HL-60 (cell line): ENCODE data around the gene MGAT4A.
A peak's percentile ranks its signal among the peaks of the same experiment; 100 is the strongest.

Experiments used
- DNase-seq, 2 experiments: peaks; one replicate each; pipeline ENCODE4 v3.0.0-alpha.2; 2010 to 2020; ENCODE audit warnings: low read depth in 1 of 2, low spot score in 1 of 2
- H3K27ac ChIP-seq: fragments of 250-450 bp; sonication (Bioruptor Pico); replicated peaks from 2 replicates; pipeline ENCODE4 v1.5.1; 2020; ENCODE audit warnings: mild to moderate bottlenecking, moderate library complexity
- H3K27me3 ChIP-seq: fragments of 250-450 bp; sonication (Bioruptor Pico); 2 replicates; pipeline ENCODE4 v1.5.1; 2021; ENCODE audit warnings: mild to moderate bottlenecking, moderate library complexity; ENCODE audit not compliant: insufficient read depth, poor library complexity, severe bottlenecking
- H3K4me3 ChIP-seq: replicated peaks from 2 replicates; pipeline ENCODE4 v1.5.1; 2011; ENCODE audit warnings: mild to moderate bottlenecking, control low read depth, low read length; ENCODE audit not compliant: insufficient read depth
- GABPA ChIP-seq: IDR thresholded peaks from 2 replicates; pipeline ENCODE4 v1.6.1; 2012; ENCODE audit warnings: low read depth
- POLR2AphosphoS5 ChIP-seq: IDR thresholded peaks from 2 replicates; pipeline ENCODE4 v1.6.1; 2012; ENCODE audit warnings: low read depth
- SPI1 ChIP-seq: IDR thresholded peaks from 2 replicates; pipeline ENCODE4 v1.6.1; 2012; ENCODE audit warnings: low read depth, mild to moderate bottlenecking, borderline replicate concordance
- TF ChIP-seq, protein P1 (sequence below): IDR thresholded peaks from 2 replicates; pipeline ENCODE4 v1.6.1; 2012; ENCODE audit warnings: low read depth; ENCODE audit not compliant: insufficient replicate concordance
- TF ChIP-seq, protein P2 (sequence below): IDR thresholded peaks from one replicate; pipeline ENCODE4 v1.5.1; 2011; ENCODE audit warnings: low read length, control low read depth, inconsistent platforms; ENCODE audit not compliant: insufficient read depth

The MGAT4A gene

DNA sequence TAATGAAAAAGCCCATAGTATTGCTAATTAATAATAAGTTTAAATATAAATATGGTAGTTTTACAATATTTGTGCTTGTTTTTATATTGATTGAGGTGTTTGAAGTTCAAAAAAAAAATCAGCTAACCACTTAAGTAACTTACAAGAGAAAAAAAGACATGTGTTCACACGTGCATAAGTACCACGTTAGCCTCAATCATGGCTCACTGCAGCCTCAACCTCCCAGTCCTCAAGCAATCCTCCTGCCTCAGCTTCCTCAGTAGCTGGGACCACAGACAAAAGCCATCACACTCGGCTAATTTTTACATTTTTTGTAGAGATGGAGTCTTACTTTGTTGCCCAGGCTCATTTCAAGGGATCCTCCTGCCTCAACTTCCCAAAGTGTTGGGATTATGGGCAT lies 19.4 kb downstream of the MGAT4A start:
- no peak for DNase-seq
- no peak overlapping the region for H3K27ac ChIP-seq
- no peaks in the 10 kb centered on the region for H3K27me3 ChIP-seq
- TF ChIP-seq POLR2AphosphoS5 (no peak), GABPA (no peak)
- no peak overlapping the region for H3K4me3 ChIP-seq

DNA sequence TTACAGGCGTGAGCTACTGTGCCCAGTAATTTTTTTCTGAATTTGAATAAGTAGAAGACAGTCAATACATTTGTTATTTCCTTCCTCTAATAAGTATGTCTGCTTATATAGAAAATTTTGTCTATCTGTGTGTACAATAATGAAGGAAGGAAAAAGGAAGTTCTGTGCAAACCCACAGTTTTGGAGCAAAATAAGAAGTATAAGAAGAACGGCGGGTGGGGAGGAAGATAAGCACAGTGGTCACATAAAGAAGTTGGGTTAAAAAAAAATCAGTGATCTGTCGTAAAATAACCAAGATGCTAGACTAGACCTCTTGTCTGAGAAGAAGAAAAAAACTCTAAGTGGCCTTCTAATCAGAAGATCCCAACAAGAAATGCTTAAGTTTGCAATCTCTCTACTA lies 20.2 kb downstream of the MGAT4A start:
- DNase-seq: peak in 1 of 2 experiments; percentile 64
- H3K27ac ChIP-seq: peak overlapping the region; percentile 32
- TF ChIP-seq SPI1 (0 out of 2 replicates have a peak, but pooled peaks have one; percentile 3), POLR2AphosphoS5 (no peak)
- TF ChIP-seq, protein P1, sequence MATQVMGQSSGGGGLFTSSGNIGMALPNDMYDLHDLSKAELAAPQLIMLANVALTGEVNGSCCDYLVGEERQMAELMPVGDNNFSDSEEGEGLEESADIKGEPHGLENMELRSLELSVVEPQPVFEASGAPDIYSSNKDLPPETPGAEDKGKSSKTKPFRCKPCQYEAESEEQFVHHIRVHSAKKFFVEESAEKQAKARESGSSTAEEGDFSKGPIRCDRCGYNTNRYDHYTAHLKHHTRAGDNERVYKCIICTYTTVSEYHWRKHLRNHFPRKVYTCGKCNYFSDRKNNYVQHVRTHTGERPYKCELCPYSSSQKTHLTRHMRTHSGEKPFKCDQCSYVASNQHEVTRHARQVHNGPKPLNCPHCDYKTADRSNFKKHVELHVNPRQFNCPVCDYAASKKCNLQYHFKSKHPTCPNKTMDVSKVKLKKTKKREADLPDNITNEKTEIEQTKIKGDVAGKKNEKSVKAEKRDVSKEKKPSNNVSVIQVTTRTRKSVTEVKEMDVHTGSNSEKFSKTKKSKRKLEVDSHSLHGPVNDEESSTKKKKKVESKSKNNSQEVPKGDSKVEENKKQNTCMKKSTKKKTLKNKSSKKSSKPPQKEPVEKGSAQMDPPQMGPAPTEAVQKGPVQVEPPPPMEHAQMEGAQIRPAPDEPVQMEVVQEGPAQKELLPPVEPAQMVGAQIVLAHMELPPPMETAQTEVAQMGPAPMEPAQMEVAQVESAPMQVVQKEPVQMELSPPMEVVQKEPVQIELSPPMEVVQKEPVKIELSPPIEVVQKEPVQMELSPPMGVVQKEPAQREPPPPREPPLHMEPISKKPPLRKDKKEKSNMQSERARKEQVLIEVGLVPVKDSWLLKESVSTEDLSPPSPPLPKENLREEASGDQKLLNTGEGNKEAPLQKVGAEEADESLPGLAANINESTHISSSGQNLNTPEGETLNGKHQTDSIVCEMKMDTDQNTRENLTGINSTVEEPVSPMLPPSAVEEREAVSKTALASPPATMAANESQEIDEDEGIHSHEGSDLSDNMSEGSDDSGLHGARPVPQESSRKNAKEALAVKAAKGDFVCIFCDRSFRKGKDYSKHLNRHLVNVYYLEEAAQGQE: no peak
- no peaks in the 10 kb centered on the region for H3K27me3 ChIP-seq
- no peak overlapping the region for H3K4me3 ChIP-seq

DNA sequence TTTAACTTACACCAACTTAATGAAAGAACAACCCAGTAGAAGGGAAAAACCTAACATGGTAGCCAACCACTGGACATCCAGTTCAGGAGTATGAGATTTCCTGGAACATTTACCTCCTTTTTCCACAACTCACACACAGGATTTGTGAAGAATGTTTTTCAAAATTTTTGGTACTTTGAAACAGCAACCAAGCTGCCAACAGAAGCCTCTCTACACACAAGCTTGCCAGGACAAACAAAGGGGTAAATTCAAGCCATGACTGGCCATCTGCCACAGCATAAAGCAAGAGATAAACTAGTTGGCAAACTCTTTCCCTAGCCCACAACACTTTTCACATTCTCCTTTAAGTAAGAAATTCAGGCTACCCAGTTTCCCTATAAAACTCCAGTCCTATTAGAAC lies 21.4 kb downstream of the MGAT4A start:
- no peak for TF ChIP-seq SPI1
- TF ChIP-seq, protein P1: no peak
- no peak for TF ChIP-seq GABPA
- TF ChIP-seq, protein P2, sequence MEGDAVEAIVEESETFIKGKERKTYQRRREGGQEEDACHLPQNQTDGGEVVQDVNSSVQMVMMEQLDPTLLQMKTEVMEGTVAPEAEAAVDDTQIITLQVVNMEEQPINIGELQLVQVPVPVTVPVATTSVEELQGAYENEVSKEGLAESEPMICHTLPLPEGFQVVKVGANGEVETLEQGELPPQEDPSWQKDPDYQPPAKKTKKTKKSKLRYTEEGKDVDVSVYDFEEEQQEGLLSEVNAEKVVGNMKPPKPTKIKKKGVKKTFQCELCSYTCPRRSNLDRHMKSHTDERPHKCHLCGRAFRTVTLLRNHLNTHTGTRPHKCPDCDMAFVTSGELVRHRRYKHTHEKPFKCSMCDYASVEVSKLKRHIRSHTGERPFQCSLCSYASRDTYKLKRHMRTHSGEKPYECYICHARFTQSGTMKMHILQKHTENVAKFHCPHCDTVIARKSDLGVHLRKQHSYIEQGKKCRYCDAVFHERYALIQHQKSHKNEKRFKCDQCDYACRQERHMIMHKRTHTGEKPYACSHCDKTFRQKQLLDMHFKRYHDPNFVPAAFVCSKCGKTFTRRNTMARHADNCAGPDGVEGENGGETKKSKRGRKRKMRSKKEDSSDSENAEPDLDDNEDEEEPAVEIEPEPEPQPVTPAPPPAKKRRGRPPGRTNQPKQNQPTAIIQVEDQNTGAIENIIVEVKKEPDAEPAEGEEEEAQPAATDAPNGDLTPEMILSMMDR: no peak
- no peak for TF ChIP-seq POLR2AphosphoS5
- Histone ChIP-seq H3K27me3 (no peaks in the 10 kb centered on the region), H3K4me3 (no peak overlapping the region), H3K27ac (0 out of 2 replicates have a peak overlapping the region, but pooled peaks have one; percentile 10)
- DNase-seq: no peak

DNA sequence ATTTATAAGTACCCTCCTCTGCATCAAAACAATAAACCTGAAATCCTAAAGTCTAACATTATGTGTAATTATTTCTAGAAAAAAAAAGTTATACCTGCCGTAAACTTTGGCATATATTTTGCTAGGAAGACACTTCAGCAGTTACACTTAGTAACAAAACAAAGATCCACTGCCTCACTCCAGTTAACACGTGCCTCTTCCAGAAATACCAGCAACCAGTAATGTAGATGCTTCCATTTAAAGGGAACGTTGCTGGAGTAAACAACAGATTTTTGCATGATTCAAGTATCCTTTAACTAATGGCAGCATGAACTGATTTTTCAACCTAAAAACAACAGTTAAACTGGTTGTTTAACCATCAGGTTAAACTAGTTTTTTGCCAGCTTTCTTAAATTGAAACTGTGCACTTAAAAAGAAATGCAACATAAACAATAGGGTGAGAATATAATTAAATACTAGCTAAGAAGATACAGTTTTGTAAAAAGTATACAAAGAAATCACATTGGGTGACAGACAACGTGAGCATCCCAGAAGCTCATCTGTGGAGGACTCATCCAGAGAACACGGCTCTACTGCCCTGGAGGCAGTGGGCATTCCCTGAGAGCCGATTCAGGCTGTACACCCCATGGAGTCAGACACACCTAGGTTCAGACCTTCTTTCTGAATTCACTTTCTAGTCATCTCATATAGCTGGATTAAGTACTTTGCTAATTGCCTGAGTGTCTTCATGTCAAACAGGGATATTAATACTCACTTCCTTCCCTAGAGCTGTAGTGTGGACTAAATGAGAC lies 22.3 kb downstream of the MGAT4A start:
- DNase-seq: no peak

More for the DNA sequence above, 22.3 kb downstream of the MGAT4A start:
- H3K27me3 ChIP-seq: no peaks in the 10 kb centered on the region
- H3K27ac ChIP-seq: no peak overlapping the region
- TF ChIP-seq, protein P1: no peak
- TF ChIP-seq, protein P2: no peak
- TF ChIP-seq SPI1 (no peak), GABPA (no peak)
- H3K4me3 ChIP-seq: no peak overlapping the region
